CD4-positive, alpha-beta memory T cell (primary cell): ENCODE measurements around the gene MAPK11. TPM values are rescaled to one million over a fixed set of nuclear protein-coding genes. Genes with fewer than 3 reads are reported as not detected.

Source experiments
- CTCF ChIA-PET: fragments of 350-600 bp; sonication (Branson Sonifier 250); formaldehyde crosslinking; loops from one replicate; lab custom pipeline; 2021; ENCODE audit warnings: inconsistent platforms; ENCODE audit not compliant: partially characterized antibody; lab: Charles Lee
- POLR2A ChIA-PET: fragments of 350-600 bp; sonication (Branson Sonifier 250); formaldehyde crosslinking; loops from one replicate; lab custom pipeline; 2021; ENCODE audit not compliant: partially characterized antibody; lab: Charles Lee
- DNase-seq, 5 donors: peaks; one replicate each; pipeline versions ENCODE4 v3.0.0 to v3.0.0-alpha.2; 2020 to 2022; ENCODE audit warnings: mixed read lengths in 1 of 5
- H3K27ac ChIP-seq: one replicate; pipeline ENCODE4 v1.7.0; 2013; ENCODE audit warnings: low read depth, low read length
- H3K27me3 ChIP-seq: 2 replicates; pipeline ENCODE4 v1.7.0; 2013; ENCODE audit warnings: mild to moderate bottlenecking, low read length, moderate library complexity; ENCODE audit not compliant: insufficient read depth
- H3K36me3 ChIP-seq: 2 replicates; pipeline ENCODE4 v1.7.0; 2013; ENCODE audit warnings: mild to moderate bottlenecking, low read length, moderate library complexity; ENCODE audit not compliant: insufficient read depth
- H3K4me1 ChIP-seq: 2 replicates; pipeline ENCODE4 v1.7.0; 2013; ENCODE audit warnings: mild to moderate bottlenecking, low read length, moderate library complexity; ENCODE audit not compliant: insufficient read depth
- H3K4me3 ChIP-seq, 2 donors: one replicate each; pipeline ENCODE4 v1.7.0; 2013; ENCODE audit warnings: low read length in 2 of 2, mild to moderate bottlenecking in 1 of 2
- H3K9me3 ChIP-seq, 2 donors: one replicate each; pipeline ENCODE4 v1.7.0; 2013; ENCODE audit warnings: low read length in 2 of 2, control low read depth in 1 of 2; ENCODE audit not compliant: control insufficient read depth in 1 of 2
- H3K27ac Mint-ChIP-seq, 7 donors: one replicate each; pipeline ENCODE4 v1.8.0; 2020 to 2021; ENCODE audit warnings: mixed read lengths in 7 of 7, mild to moderate bottlenecking in 6 of 7, inconsistent platforms in 3 of 7, moderate library complexity in 3 of 7
- H3K27me3 Mint-ChIP-seq, 2 donors: one replicate each; pipeline ENCODE4 v1.8.0; 2020 to 2021; ENCODE audit warnings: mixed read lengths in 2 of 2
- H3K36me3 Mint-ChIP-seq, 2 donors: one replicate each; pipeline ENCODE4 v1.8.0; 2020 to 2021; ENCODE audit warnings: mixed read lengths in 2 of 2, inconsistent platforms in 1 of 2, mild to moderate bottlenecking in 1 of 2
- H3K4me1 Mint-ChIP-seq, 4 donors: one replicate each; pipeline ENCODE4 v1.8.0; 2020 to 2021; ENCODE audit warnings: mixed read lengths in 4 of 4, mild to moderate bottlenecking in 1 of 4
- H3K4me3 Mint-ChIP-seq, 8 donors: one replicate each; pipeline ENCODE4 v1.8.0; 2020 to 2021; ENCODE audit warnings: mixed read lengths in 8 of 8, mild to moderate bottlenecking in 7 of 8, moderate library complexity in 6 of 8, inconsistent platforms in 3 of 8
- H3K9me3 Mint-ChIP-seq, 8 donors: one replicate each; pipeline ENCODE4 v1.8.0; 2020 to 2021; ENCODE audit warnings: mixed read lengths in 8 of 8, mild to moderate bottlenecking in 5 of 8, inconsistent platforms in 3 of 8, moderate library complexity in 1 of 8
- intact Hi-C: fragments of 100-400 bp; cut with micrococcal nuclease; formaldehyde crosslinking; loops from one replicate; pipeline ENCODE4 v1.15.1; 2023
- polyA plus RNA-seq, 2 donors: library from polyadenylated mRNA; unstranded; fragments of 300-500 nt; fragmentation: Illumina TruSeq; gene quantifications; one replicate each; pipeline ENCODE4 v1.2.3, GENCODE V29; 2021
- total RNA-seq, 2 experiments: library from RNA; stranded (reverse); gene quantifications; one replicate each; pipeline ENCODE4 v1.2.3, GENCODE V29; 2021

MAPK11 gene
- total and polyA plus RNA-seq, 4 experiments from 2014 or later, result 0.10 to 1.7 (median 1.1) TPM

- no peaks in the 10 kb centered on the region for H3K36me3 ChIP-seq
- Mint-ChIP-seq H3K36me3 (no peaks in the 10 kb centered on the region), H3K9me3 (no peaks in the 10 kb centered on the region), H3K4me3 (peak overlapping the region in 1 of 8 donors; percentile 59), H3K27me3 (no peaks in the 10 kb centered on the region), H3K27ac (no peak overlapping the region), H3K4me1 (no peaks in the 10 kb centered on the region)
- CTCF ChIA-PET, result no interaction called here
- H3K27ac ChIP-seq, result no peak overlapping the region
- H3K9me3 ChIP-seq, result no peaks in the 10 kb centered on the region
- no peak for DNase-seq
- intact Hi-C loops, result no loop called here
- H3K27me3 ChIP-seq, result no peaks in the 10 kb centered on the region
- H3K4me3 ChIP-seq, result no peak overlapping the region
- POLR2A ChIA-PET, result no interaction called here
- H3K4me1 ChIP-seq, result no peaks in the 10 kb centered on the region
Measured at GRCh38 chr22:50280708-50281383, 10.7 kb upstream of the MAPK11 start.

- Histone ChIP-seq H3K36me3 (no peaks in the 10 kb centered on the region), H3K4me1 (no peaks in the 10 kb centered on the region), H3K4me3 (no peak overlapping the region), H3K27ac (no peak overlapping the region), H3K27me3 (no peaks in the 10 kb centered on the region), H3K9me3 (no peaks in the 10 kb centered on the region)
- intact Hi-C loops, result no loop called here
- CTCF ChIA-PET, result no interaction called here
- H3K4me3 Mint-ChIP-seq, result no peak overlapping the region
- POLR2A ChIA-PET, result interaction anchor here (0.5 kb wide), 1 partner anchor 34 kb away, joined by 3 read pairs; no protein-coding TSS in a partner anchor
- no peak overlapping the region for H3K27ac Mint-ChIP-seq
- H3K4me1 Mint-ChIP-seq, result no peaks in the 10 kb centered on the region
- no peaks in the 10 kb centered on the region for H3K36me3 Mint-ChIP-seq
- H3K27me3 Mint-ChIP-seq, result no peaks in the 10 kb centered on the region
- no peak for DNase-seq
- no peaks in the 10 kb centered on the region for H3K9me3 Mint-ChIP-seq
Measured at GRCh38 chr22:50280022-50280707, 10.0 kb upstream of the MAPK11 start.

DNA sequence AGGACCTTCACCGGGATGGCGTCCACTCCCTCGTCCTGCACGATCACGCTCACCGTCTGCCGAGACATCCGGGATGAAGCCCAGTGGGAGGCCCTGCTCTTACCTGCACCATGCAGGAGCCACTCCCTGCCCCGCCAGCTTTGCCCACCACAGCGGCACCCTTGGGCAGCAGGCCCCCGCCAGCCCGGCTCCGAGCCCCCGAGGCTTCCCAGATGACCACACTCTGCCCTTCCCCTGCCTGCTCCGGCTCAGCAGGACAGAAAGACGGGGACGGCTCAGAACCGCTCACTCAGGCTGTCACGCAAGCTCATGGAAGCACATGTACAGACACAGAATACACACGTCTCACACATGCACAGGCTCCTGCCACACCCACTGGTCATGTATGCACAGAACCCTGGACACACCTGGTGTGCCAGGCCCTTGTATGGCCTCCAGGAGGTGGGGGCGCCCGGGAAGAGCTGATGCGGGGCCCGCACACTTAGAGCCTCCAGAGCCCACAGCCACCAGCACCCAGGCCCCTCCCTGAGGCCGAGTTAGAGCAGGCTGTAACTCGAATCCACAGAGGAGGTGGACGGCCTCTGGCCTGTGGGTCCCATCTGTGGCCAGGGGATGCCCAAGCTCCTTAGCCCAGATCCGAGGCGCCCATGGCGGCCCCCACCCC lies 8.9 kb upstream of the MAPK11 start:
- no peaks in the 10 kb centered on the region for H3K9me3 ChIP-seq
- CTCF ChIA-PET, result no interaction called here
- peaks cover 0 to 2% (median under 1%) of the 10 kb centered on the region in 4 donors for H3K4me1 Mint-ChIP-seq

GRCh38 chr22:50278461-50278860 lies 8.3 kb upstream of the MAPK11 start:
- no peak overlapping the region for H3K27ac Mint-ChIP-seq
- no peaks in the 10 kb centered on the region for H3K36me3 ChIP-seq

More for the DNA sequence above, 8.9 kb upstream of the MAPK11 start:
- H3K4me3 ChIP-seq, result no peak overlapping the region
- no peak overlapping the region for H3K4me3 Mint-ChIP-seq
- peaks cover 3% of the 10 kb centered on the region for H3K4me1 ChIP-seq
- H3K27ac ChIP-seq, result no peak overlapping the region
- intact Hi-C loops, result no loop called here
- H3K36me3 Mint-ChIP-seq, result no peaks in the 10 kb centered on the region
- DNase-seq, result no peak
- no peaks in the 10 kb centered on the region for H3K36me3 ChIP-seq
- POLR2A ChIA-PET, result no interaction called here
- no peaks in the 10 kb centered on the region for H3K27me3 Mint-ChIP-seq
- H3K27me3 ChIP-seq, result no peaks in the 10 kb centered on the region
- H3K9me3 Mint-ChIP-seq, result no peaks in the 10 kb centered on the region
- H3K27ac Mint-ChIP-seq, result no peak overlapping the region

DNA sequence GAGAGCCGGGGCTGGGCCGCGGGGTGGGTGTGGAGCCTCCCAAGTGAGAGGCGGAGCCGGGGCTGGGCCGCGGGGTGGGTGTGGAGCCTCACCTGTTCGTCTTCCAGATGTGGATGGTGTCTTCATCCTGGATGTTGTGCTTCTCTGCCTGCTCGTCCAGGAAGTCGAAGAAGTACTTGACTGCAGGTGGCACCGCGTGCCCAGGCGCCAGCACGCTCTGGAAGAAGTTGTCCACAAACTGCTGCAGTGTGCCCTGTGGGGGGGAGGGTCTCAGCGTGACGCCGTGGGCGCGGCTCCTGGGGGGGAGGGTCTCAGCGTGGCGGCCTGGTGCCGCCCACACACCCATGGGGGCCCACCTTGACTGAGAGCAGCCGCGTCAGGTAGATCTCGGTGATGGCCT lies 7.6 kb upstream of the MAPK11 start:
- no peak overlapping the region for H3K4me3 ChIP-seq
- H3K27ac ChIP-seq, result no peak overlapping the region
- H3K27ac Mint-ChIP-seq, result no peak overlapping the region
- H3K4me1 ChIP-seq, result peaks cover 3% of the 10 kb centered on the region
- no peaks in the 10 kb centered on the region for H3K27me3 Mint-ChIP-seq
- H3K27me3 ChIP-seq, result no peaks in the 10 kb centered on the region
- no peak overlapping the region for H3K4me3 Mint-ChIP-seq
- H3K4me1 Mint-ChIP-seq, result peaks cover 0 to 7% (median 2%) of the 10 kb centered on the region in 4 donors
- H3K36me3 Mint-ChIP-seq, result no peaks in the 10 kb centered on the region
- H3K9me3 ChIP-seq, result no peaks in the 10 kb centered on the region
- intact Hi-C loops, result no loop called here
- POLR2A ChIA-PET, result no interaction called here
- no peaks in the 10 kb centered on the region for H3K9me3 Mint-ChIP-seq
- H3K36me3 ChIP-seq, result no peaks in the 10 kb centered on the region
- CTCF ChIA-PET, result no interaction called here
- DNase-seq, result no peak

More at GRCh38 chr22:50278461-50278860, 8.3 kb upstream of the MAPK11 start:
- Histone ChIP-seq H3K4me1 (peaks cover 3% of the 10 kb centered on the region), H3K9me3 (no peaks in the 10 kb centered on the region), H3K4me3 (no peak overlapping the region), H3K27me3 (no peaks in the 10 kb centered on the region), H3K27ac (no peak overlapping the region)
- no peak for DNase-seq
- intact Hi-C loops, result no loop called here
- CTCF ChIA-PET, result no interaction called here
- H3K36me3 Mint-ChIP-seq, result no peaks in the 10 kb centered on the region
- peaks cover 0 to 7% (median 2%) of the 10 kb centered on the region in 4 donors for H3K4me1 Mint-ChIP-seq
- H3K27me3 Mint-ChIP-seq, result no peaks in the 10 kb centered on the region
- H3K4me3 Mint-ChIP-seq, result no peak overlapping the region
- POLR2A ChIA-PET, result no interaction called here
- no peaks in the 10 kb centered on the region for H3K9me3 Mint-ChIP-seq

DNA sequence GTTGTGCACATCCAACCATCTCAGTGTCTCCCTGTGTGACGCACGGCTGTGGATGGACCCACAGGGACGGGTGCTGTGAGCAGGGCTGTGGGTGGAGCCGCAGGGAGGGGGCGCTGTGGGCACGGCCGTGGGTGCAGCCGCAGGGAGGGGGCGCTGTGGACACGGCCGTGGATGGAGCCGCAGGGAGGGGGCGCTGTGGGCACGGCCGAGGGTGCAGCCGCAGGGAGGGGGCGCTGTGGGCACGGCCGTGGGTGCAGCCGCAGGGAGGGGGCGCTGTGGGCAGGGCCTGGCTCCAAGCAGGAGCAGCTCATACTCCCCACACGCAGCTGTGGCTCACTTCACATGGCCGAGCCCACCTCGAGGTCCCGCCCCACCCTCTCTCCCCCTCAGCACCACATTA lies 6.0 kb upstream of the MAPK11 start:
- H3K27me3 Mint-ChIP-seq, result no peaks in the 10 kb centered on the region
- Histone ChIP-seq H3K27me3 (no peaks in the 10 kb centered on the region), H3K9me3 (no peaks in the 10 kb centered on the region), H3K4me1 (peaks cover 6% of the 10 kb centered on the region), H3K27ac (no peak overlapping the region), H3K4me3 (no peak overlapping the region), H3K36me3 (no peaks in the 10 kb centered on the region)
- peaks cover 0 to 8% (median 3%) of the 10 kb centered on the region in 4 donors for H3K4me1 Mint-ChIP-seq
- no peaks in the 10 kb centered on the region for H3K9me3 Mint-ChIP-seq
- H3K36me3 Mint-ChIP-seq, result no peaks in the 10 kb centered on the region
- ChIA-PET CTCF (interaction anchor here (1.0 to 2.3 kb wide), 8 partner anchors 34 to 345 kb away, joined by 3 to 17 read pairs (median 4); partner anchors contain the start of gene DENND6B), POLR2A (interaction anchor here (1.0 to 1.4 kb wide), 4 partner anchors 31 to 66 kb away, joined by 3 to 4 read pairs (median 4); no protein-coding TSS in a partner anchor)
- intact Hi-C loops, result no loop called here
- peak in 3 of 5 donors; percentile 24 to 58 (median 52) for DNase-seq
- H3K27ac Mint-ChIP-seq, result peak overlapping the region in 1 of 7 donors; percentile 66
- H3K4me3 Mint-ChIP-seq, result no peak overlapping the region
